Aorta (tissue), 5 donors: ENCODE measurements around the gene NAIF1. TPM values are rescaled to one million over a fixed set of nuclear protein-coding genes. Genes with fewer than 3 reads are reported as not detected.

ENCODE experiments used
- ATAC-seq: fragments of 200-7000 bp; cut with Tn5 transposase; one replicate; pipeline ENCODE4 v1.9.1; 2022; ENCODE audit warnings: moderate library complexity; ENCODE audit not compliant: low FRiP score
- DNase-seq, 2 donors: peaks; one replicate each; pipeline ENCODE4 v3.0.0-alpha.2; 2020
- H3K27ac ChIP-seq, 2 donors: one replicate each; pipeline ENCODE4 v1.5.1; 2013; ENCODE audit warnings: low read length in 2 of 2, mild to moderate bottlenecking in 2 of 2, moderate library complexity in 2 of 2, control low read depth in 1 of 2, inconsistent platforms in 1 of 2, low read depth in 1 of 2
- H3K27me3 ChIP-seq, 2 donors: one replicate each; pipeline ENCODE4 v1.6.1; 2013; ENCODE audit warnings: control low read depth in 1 of 2, low read length in 1 of 2, mild to moderate bottlenecking in 1 of 2, moderate library complexity in 1 of 2; ENCODE audit not compliant: insufficient read depth in 2 of 2, control insufficient read depth in 1 of 2
- H3K36me3 ChIP-seq, 2 donors: one replicate each; pipeline ENCODE4 v1.6.1; 2013; ENCODE audit warnings: control low read depth in 1 of 2, low read length in 1 of 2, mild to moderate bottlenecking in 1 of 2; ENCODE audit not compliant: insufficient read depth in 2 of 2, control insufficient read depth in 1 of 2
- H3K4me1 ChIP-seq, 2 donors: one replicate each; pipeline ENCODE4 v1.6.1; 2013; ENCODE audit warnings: low read length in 2 of 2, control low read depth in 1 of 2, mild to moderate bottlenecking in 1 of 2, moderate library complexity in 1 of 2; ENCODE audit not compliant: insufficient read depth in 2 of 2, control insufficient read depth in 1 of 2
- H3K4me3 ChIP-seq, 2 donors: one replicate each; pipeline ENCODE4 v1.5.1; 2013; ENCODE audit warnings: low read length in 2 of 2, control low read depth in 1 of 2, mild to moderate bottlenecking in 1 of 2
- H3K9me3 ChIP-seq: one replicate; pipeline ENCODE4 v1.6.1; 2013; ENCODE audit warnings: mild to moderate bottlenecking, low read length; ENCODE audit not compliant: control insufficient read depth
- WGBS, 2 donors: extraction: QIAGEN DNeasy Blood & Tissue Kit; methylation state at CpG; one replicate each; pipeline ENCODE4 v1.1.7; 2013; 5-methylcytosine and 5-hydroxymethylcytosine counted together
- intact Hi-C, 2 donors: fragments of 100-400 bp; cut with DNase I; formaldehyde crosslinking; loops; one replicate each; pipeline versions ENCODE4 v1.14.2 to v1.15.0; 2022
- polyA plus RNA-seq, 2 donors: library from polyadenylated mRNA; stranded (reverse); fragments of 200-250 nt; gene quantifications; one replicate each; pipeline ENCODE4 v1.2.3, GENCODE V29; 2013
- total RNA-seq, 2 donors: library from RNA; stranded (reverse); fragmentation: NEBNext Ultra II Directional; extraction: Animal tissue kit (Norgen Biotek cat#: 25700); gene quantifications; one replicate each; pipeline ENCODE4 v1.2.1, GENCODE V29; 2021
- donor health status: healthy with polysubstance abuse.
- donor health status: Bipolar disorder and iron deficiency.
- donor health status: DM: no; HTN: no; CAD: no.
- donor health status: DM: no; HTN: no; CAD: no.
- donor health status: DM: yes; HTN: yes; CAD: no.

NAIF1 gene
- total and polyA plus RNA-seq, 4 donors = 5.4 to 10.4 (median 8.0) TPM

DNA sequence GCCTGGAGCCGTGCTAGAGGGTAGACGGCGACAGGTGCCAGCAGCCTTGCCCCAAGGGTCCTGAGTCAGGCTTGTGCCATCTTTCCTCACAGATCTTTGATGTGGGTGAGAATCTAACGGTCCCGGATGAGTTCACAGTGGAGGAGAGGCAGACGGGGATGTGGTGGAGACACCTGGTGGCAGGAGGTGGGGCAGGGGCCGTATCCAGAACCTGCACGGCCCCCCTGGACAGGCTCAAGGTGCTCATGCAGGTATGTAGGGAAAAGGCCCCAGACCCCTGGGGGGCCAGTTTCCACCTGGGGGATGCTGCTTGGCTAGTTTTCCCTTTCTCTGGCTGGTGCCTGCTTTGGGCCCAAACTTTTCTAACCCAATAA lies 36.5 kb upstream of the NAIF1 start:
- Histone ChIP-seq H3K36me3 (peaks cover 0 to 16% of the 10 kb centered on the region in 2 donors), H3K27ac (no peak overlapping the region), H3K4me3 (no peak overlapping the region), H3K9me3 (no peaks in the 10 kb centered on the region), H3K27me3 (no peaks in the 10 kb centered on the region), H3K4me1 (no peaks in the 10 kb centered on the region)
- WGBS, 2 donors = 71 to 72% methylated on average over 8 of the region's 8 CpGs
- intact Hi-C loops = loop anchor here in 1 of 2 donors (5.0 kb wide), 1 partner anchor 41 kb away; no protein-coding TSS in a partner anchor
- ATAC-seq (no peak), DNase-seq (peak in 1 of 2 donors; percentile 66)

DNA sequence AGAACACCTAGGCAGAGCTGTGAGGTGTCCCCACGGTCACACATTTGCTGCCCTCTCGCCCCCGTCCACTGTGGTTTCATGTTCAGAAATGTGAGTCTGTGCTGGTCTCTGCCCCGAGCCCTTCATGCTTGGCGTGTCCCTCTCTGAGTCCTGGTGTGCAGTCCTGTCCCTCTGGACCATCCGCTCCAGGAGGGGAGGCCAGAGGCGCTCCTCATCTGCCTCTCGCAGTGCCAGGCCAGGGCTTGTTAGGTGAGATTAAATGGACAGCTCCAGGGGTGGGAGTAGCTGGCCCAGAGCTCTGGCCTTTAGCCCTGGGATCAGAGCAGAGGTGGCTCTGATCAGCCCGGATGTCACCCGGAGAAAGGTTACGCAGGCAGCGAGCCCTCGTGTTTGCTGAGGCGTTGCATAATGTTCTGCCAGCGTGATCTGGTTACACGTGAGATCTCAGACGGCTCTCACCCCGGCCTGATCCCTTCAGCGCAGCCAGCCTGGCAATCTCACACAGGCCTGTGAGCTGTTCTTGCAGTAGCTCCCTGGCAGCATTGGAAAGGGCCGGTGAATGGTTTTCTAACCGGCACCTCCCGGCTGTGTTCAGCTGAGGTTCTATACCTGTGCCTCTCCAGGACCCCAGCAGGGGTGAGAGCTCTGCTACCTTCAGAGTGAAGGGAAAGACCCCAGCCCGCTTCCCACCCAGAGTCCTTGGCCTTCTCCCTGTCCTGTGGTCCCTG lies 35.9 kb upstream of the NAIF1 start:
- Histone ChIP-seq H3K4me1 (no peaks in the 10 kb centered on the region), H3K27ac (no peak overlapping the region)
- DNase-seq = peak in 1 of 2 donors; percentile 74

DNA sequence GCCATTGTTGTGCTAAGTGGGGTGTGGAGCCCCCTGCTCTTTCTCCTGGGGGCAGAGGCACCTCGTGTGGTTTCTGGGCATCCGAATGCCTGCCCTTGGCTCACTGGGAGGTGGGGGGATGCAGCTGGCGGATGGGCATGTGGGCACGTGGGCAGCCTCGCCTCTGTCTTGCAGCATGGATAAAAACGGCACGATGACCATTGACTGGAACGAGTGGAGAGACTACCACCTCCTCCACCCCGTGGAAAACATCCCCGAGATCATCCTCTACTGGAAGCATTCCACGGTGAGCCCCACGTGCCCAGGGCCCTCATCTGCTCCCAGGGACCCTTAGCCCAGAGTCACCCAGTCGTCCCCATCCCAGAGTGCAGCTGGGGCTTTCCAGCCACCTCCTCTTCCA lies 35.1 kb upstream of the NAIF1 start:
- H3K4me3 ChIP-seq = no peak overlapping the region
- WGBS, 2 donors = 83 to 84% methylated on average over 13 of the region's 13 CpGs
- H3K27ac ChIP-seq = no peak overlapping the region
- intact Hi-C loops = loop anchor here in 1 of 2 donors (5.0 kb wide), 1 partner anchor 40 kb away; no protein-coding TSS in a partner anchor
- H3K9me3 ChIP-seq = no peaks in the 10 kb centered on the region
- no peak for ATAC-seq
- H3K27me3 ChIP-seq = no peaks in the 10 kb centered on the region
- peak in 1 of 2 donors; percentile 54 for DNase-seq
- peaks cover 0 to 11% of the 10 kb centered on the region in 2 donors for H3K36me3 ChIP-seq
- H3K4me1 ChIP-seq = no peaks in the 10 kb centered on the region

More for the DNA sequence above, 35.9 kb upstream of the NAIF1 start:
- H3K27me3 ChIP-seq = no peaks in the 10 kb centered on the region
- 90 to 92% methylated on average over 23 of the region's 23 CpGs for WGBS, 2 donors
- intact Hi-C loops = loop anchor here in 1 of 2 donors (5.0 kb wide), 1 partner anchor 41 kb away; no protein-coding TSS in a partner anchor
- no peak overlapping the region for H3K4me3 ChIP-seq
- no peaks in the 10 kb centered on the region for H3K9me3 ChIP-seq
- no peak for ATAC-seq
- peaks cover 0 to 16% of the 10 kb centered on the region in 2 donors for H3K36me3 ChIP-seq

DNA sequence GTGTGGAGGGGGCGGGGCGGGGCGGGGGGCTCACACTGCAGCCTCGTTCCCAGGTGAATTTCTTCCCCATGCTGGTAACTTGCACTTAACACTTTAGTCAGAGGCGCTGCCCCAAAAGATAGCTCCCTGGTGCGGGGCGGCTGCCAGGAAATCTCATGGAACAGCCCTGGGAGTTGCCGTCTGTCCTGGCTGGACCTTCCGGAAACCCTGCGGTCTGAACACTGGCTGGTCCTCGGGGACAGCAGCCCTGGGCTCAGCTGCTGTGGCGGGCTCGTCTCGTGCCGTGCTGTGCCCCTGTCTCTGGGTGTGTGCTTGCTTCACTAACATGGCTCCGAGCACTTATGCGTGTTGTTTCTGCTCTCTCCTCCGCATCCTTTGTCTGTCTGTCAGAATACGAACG lies 34.6 kb upstream of the NAIF1 start:
- H3K27ac ChIP-seq = no peak overlapping the region
- ATAC-seq = no peak
- peak in 1 of 2 donors; percentile 77 for DNase-seq
- intact Hi-C loops = loop anchor here in 1 of 2 donors (5.0 kb wide), 1 partner anchor 39 kb away; no protein-coding TSS in a partner anchor
- no peaks in the 10 kb centered on the region for H3K4me1 ChIP-seq
- 80 to 81% methylated on average over 20 of the region's 20 CpGs for WGBS, 2 donors
- no peaks in the 10 kb centered on the region for H3K9me3 ChIP-seq
- H3K27me3 ChIP-seq = no peaks in the 10 kb centered on the region
- no peak overlapping the region for H3K4me3 ChIP-seq
- peaks cover 0 to 7% of the 10 kb centered on the region in 2 donors for H3K36me3 ChIP-seq

DNA sequence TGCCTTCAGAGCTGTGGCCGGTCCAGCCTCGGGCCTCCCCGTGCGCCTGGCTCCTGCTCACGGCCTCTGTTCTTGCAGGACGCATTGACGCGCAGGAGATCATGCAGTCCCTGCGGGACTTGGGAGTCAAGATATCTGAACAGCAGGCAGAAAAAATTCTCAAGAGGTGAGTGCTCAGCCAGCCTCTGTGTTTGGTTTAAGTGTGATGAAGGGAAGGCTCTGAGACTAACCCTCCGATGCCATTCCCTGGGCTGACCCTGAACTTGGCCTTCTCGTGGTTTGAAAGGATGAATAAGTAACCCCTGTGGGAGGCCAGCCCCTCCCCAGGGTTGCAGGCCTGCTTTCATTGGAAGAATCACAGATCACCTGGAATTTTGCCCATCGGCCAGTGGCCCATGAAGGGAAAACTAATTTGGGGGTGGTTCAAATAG lies 34.1 kb upstream of the NAIF1 start:
- WGBS, 2 donors = 83% methylated on average over 12 of the region's 12 CpGs
- peak in 1 of 2 donors; percentile 74 for DNase-seq
- H3K4me3 ChIP-seq = no peak overlapping the region
- H3K27me3 ChIP-seq = no peaks in the 10 kb centered on the region
- H3K36me3 ChIP-seq = peaks cover 0 to 3% of the 10 kb centered on the region in 2 donors
- H3K9me3 ChIP-seq = no peaks in the 10 kb centered on the region
- no peak for ATAC-seq
- H3K4me1 ChIP-seq = no peaks in the 10 kb centered on the region
- no peak overlapping the region for H3K27ac ChIP-seq
- intact Hi-C loops = loop anchor here in 1 of 2 donors (5.0 kb wide), 1 partner anchor 39 kb away; no protein-coding TSS in a partner anchor

DNA sequence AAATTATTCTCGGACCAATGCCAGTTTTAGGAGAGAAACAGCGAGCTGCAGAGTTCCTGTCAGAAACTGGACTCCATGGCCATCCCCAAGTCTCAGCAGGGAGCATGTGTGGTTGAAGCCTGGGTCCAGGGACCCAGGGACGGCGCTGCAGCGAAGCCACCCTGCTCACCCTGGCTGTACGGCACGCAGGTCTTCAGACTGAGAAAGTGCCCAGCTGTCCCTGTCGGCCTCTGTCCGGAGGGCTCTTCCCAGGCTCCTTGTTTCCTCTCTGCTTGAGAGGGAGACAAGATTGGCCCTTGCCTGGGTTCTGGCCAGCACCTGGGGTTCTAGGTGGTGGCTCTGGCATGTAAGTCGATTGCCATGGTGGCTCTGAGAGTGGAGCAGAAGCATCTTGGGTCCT lies 33.5 kb upstream of the NAIF1 start:
- Histone ChIP-seq H3K4me1 (no peaks in the 10 kb centered on the region), H3K36me3 (peaks cover 0 to 3% of the 10 kb centered on the region in 2 donors), H3K27me3 (no peaks in the 10 kb centered on the region), H3K4me3 (no peak overlapping the region), H3K27ac (peak overlapping the region; percentile 91 to 92), H3K9me3 (no peaks in the 10 kb centered on the region)
- ATAC-seq (no peak), DNase-seq (peak in 1 of 2 donors; percentile 58)
- intact Hi-C loops = loop anchor here in 1 of 2 donors (5.0 kb wide), 1 partner anchor 38 kb away; no protein-coding TSS in a partner anchor
- 65 to 71% methylated on average over 10 of the region's 10 CpGs for WGBS, 2 donors

DNA sequence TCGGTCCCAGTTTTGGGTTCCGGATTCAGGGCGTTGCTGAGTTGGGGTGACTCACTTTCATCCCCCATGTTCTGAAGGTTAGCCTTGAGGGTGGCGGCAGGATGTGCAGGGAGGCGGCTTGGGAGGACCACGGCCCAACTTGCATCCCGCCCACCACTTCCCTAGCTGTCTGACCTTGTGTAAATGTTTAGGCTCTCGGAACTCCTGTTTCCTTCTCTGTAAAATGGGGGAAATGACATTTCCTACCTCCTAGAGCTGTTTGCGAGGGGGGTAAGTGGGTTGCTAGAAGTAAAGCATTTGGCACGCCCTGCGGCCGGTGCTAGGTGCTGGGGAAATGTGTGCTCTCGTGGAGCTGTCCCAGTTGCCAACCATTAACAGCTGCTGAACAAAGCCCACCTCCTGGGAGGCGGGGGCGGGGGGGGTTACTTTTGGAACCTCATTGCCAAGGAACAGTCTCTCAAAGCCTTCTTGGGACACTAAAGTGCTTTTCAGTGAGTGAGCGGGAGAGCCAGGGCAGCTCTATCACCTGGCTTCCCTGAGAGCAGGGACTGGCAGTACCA lies 32.9 kb upstream of the NAIF1 start:
- WGBS, 2 donors = 39 to 49% methylated on average over 16 of the region's 16 CpGs
- DNase-seq (peak in 1 of 2 donors; percentile 75), ATAC-seq (no peak)
- Histone ChIP-seq H3K27me3 (no peaks in the 10 kb centered on the region), H3K4me1 (no peaks in the 10 kb centered on the region), H3K36me3 (peaks cover 0 to 3% of the 10 kb centered on the region in 2 donors), H3K4me3 (no peak overlapping the region), H3K27ac (peak overlapping the region; percentile 91 to 92), H3K9me3 (no peaks in the 10 kb centered on the region)
- intact Hi-C loops = loop anchor here in 1 of 2 donors (5.0 kb wide), 1 partner anchor 38 kb away; no protein-coding TSS in a partner anchor

DNA sequence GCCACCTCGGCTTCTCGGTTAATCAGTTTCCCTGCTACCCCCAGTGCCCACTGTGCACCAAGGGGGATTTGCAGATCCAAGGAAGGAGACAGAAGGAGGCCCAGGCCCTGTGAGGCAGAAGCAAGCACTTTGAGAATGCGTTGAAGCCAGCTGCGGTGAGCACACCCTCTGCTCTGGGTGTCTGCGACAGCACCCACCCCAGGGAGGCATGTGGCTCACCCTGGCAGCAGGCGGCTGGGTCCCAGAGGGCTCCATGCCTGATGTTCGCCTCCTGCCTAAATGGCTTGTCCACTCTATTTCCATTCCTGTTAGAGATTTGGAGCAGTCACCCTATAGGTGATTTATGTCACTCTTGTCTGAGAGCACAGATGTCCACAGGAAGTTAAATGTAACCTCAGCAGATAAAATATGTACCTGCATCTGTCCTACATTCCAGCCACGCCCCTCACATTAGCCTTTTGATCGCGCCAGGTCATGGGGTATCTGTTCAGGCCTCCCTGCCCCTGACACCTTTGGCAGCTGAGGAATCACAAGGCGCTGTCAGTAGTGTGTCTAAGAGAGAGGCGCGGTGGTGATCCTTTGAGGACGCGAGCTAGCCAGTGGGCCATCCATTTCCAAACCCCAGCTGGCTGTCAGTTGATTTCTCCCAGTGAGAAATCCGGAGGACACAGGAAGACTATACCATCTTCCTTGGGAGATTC lies 32.3 kb upstream of the NAIF1 start:
- H3K4me3 ChIP-seq = peak overlapping the region in 1 of 2 donors; percentile 30
- intact Hi-C loops = no loop called here

More for the DNA sequence above, 32.3 kb upstream of the NAIF1 start:
- peak; percentile 3 for ATAC-seq
- WGBS, 2 donors = 37 to 40% methylated on average over 15 to 16 of the region's 16 CpGs
- Histone ChIP-seq H3K4me1 (peaks cover 0 to 3% of the 10 kb centered on the region in 2 donors), H3K27ac (peak overlapping the region; percentile 91 to 92), H3K9me3 (no peaks in the 10 kb centered on the region), H3K36me3 (peaks cover 0 to 3% of the 10 kb centered on the region in 2 donors), H3K27me3 (no peaks in the 10 kb centered on the region)
- DNase-seq = peak in 1 of 2 donors; percentile 76
